OCI-LY1 (cell line): ENCODE measurements around the gene ELFN2.

ENCODE experiments used
- H2AFZ ChIP-seq: fragments of 200-600 bp; sonication (generic), shearing (Covaris generic); 2 replicates; pipeline ENCODE4 v1.6.0; 2014; ENCODE audit warnings: antibody characterized with exemption, mild to moderate bottlenecking, low read length
- H3F3A ChIP-seq: fragments of 200-600 bp; sonication (generic), shearing (Covaris generic); 2 replicates; pipeline ENCODE4 v1.6.0; 2014; ENCODE audit warnings: mild to moderate bottlenecking, antibody characterized with exemption, low read length, moderate library complexity; ENCODE audit not compliant: insufficient read depth
- H3K27ac ChIP-seq: fragments of 200-600 bp; sonication (generic); 2 replicates; pipeline ENCODE4 v1.5.1; 2014; ENCODE audit warnings: low read length, mixed run types, mild to moderate bottlenecking, low read depth; ENCODE audit not compliant: poor library complexity, severe bottlenecking
- H3K27me3 ChIP-seq: fragments of 200-600 bp; sonication (generic); 2 replicates; pipeline ENCODE4 v1.6.0; 2014; ENCODE audit warnings: antibody characterized with exemption, mild to moderate bottlenecking, low read length, moderate library complexity; ENCODE audit not compliant: insufficient read depth
- H3K36me3 ChIP-seq: fragments of 200-600 bp; sonication (generic); 2 replicates; pipeline ENCODE4 v1.6.1; 2014; ENCODE audit warnings: mild to moderate bottlenecking, antibody characterized with exemption, low read length, moderate library complexity, mixed read lengths; ENCODE audit not compliant: insufficient read depth
- H3K4me1 ChIP-seq: fragments of 200-600 bp; sonication (generic); 2 replicates; pipeline ENCODE4 v1.5.1; 2014; ENCODE audit warnings: mild to moderate bottlenecking, low read length, moderate library complexity; ENCODE audit not compliant: insufficient read depth, severe bottlenecking
- H3K4me2 ChIP-seq: fragments of 200-600 bp; sonication (generic), shearing (Covaris generic); 2 replicates; pipeline ENCODE4 v1.6.1; 2014; ENCODE audit warnings: low read length
- H3K4me3 ChIP-seq: fragments of 200-600 bp; sonication (generic); 2 replicates; pipeline ENCODE4 v1.5.1; 2014; ENCODE audit warnings: low read length, low read depth, mild to moderate bottlenecking, mixed read lengths; ENCODE audit not compliant: poor library complexity, severe bottlenecking
- H3K79me2 ChIP-seq: fragments of 200-600 bp; shearing (Covaris generic); 2 replicates; pipeline ENCODE4 v1.6.1; 2016; ENCODE audit warnings: mixed run types, low read length, mixed read lengths; ENCODE audit not compliant: insufficient read depth
- H3K9ac ChIP-seq: fragments of 200-600 bp; sonication (generic), shearing (Covaris generic); 2 replicates; pipeline ENCODE4 v1.6.1; 2014; ENCODE audit warnings: mild to moderate bottlenecking, low read length, mixed read lengths
- H3K9me2 ChIP-seq: fragments of 200-600 bp; sonication (generic), shearing (Covaris generic); 2 replicates; pipeline ENCODE4 v1.6.1; 2014; ENCODE audit warnings: low read depth, mild to moderate bottlenecking, low read length, mixed read lengths
- H3K9me3 ChIP-seq: fragments of 200-600 bp; shearing (Covaris generic); 2 replicates; pipeline ENCODE4 v1.6.1; 2014; ENCODE audit warnings: low read length, mixed read lengths
- H4K20me1 ChIP-seq: fragments of 200-600 bp; sonication (generic), shearing (Covaris generic); 2 replicates; pipeline ENCODE4 v1.6.0; 2016; ENCODE audit warnings: mild to moderate bottlenecking, low read length; ENCODE audit not compliant: insufficient read depth
- CTCF ChIP-seq: fragments of 200-600 bp; sonication (generic), shearing (Covaris generic); IDR thresholded peaks from 2 replicates; pipeline ENCODE4 v1.5.1; 2017; ENCODE audit warnings: mild to moderate bottlenecking, antibody characterized with exemption, low read length, moderate library complexity, mixed read lengths
- EZH2 ChIP-seq: fragments of 200-600 bp; sonication (generic), shearing (Covaris generic); IDR thresholded peaks from 2 replicates; pipeline ENCODE4 v1.8.0; 2017; ENCODE audit warnings: borderline replicate concordance, mixed run types, mild to moderate bottlenecking, antibody characterized with exemption, low read length, moderate library complexity, mixed read lengths

ELFN2 gene

GRCh38 chr22:37363261-37363992 is 63.9 kb downstream of the ELFN2 start:
- no peaks in the 10 kb centered on the region for H3K79me2 ChIP-seq
- TF ChIP-seq EZH2 (no peak), CTCF (no peak)
- H3K4me1 ChIP-seq, result no peaks in the 10 kb centered on the region
- H3K9me3 ChIP-seq, result no peaks in the 10 kb centered on the region
- peaks cover 11% of the 10 kb centered on the region; the same call in 1 of the 2 replicates for H3K27me3 ChIP-seq
- H2AFZ ChIP-seq, result no peak overlapping the region
- H3K27ac ChIP-seq, result no peak overlapping the region
- no peak overlapping the region for H3K4me3 ChIP-seq
- no peaks in the 10 kb centered on the region for H3K36me3 ChIP-seq
- H3K9me2 ChIP-seq, result no peaks in the 10 kb centered on the region
- H4K20me1 ChIP-seq, result no peaks in the 10 kb centered on the region
- H3K4me2 ChIP-seq, result no peak overlapping the region
- no peaks in the 10 kb centered on the region for H3F3A ChIP-seq
- no peak overlapping the region for H3K9ac ChIP-seq

GRCh38 chr22:37362621-37363020 is 64.7 kb downstream of the ELFN2 start:
- Histone ChIP-seq H2AFZ (no peak overlapping the region), H4K20me1 (no peaks in the 10 kb centered on the region), H3K4me2 (no peak overlapping the region), H3K79me2 (no peaks in the 10 kb centered on the region), H3K9me2 (no peaks in the 10 kb centered on the region), H3K36me3 (no peaks in the 10 kb centered on the region), H3K9me3 (no peaks in the 10 kb centered on the region), H3K9ac (no peak overlapping the region), H3F3A (no peaks in the 10 kb centered on the region), H3K4me1 (no peaks in the 10 kb centered on the region), H3K27me3 (peaks cover 14% of the 10 kb centered on the region; the same call in 1 of the 2 replicates), H3K27ac (no peak overlapping the region), H3K4me3 (no peak overlapping the region)
- TF ChIP-seq CTCF (no peak), EZH2 (no peak)

GRCh38 chr22:37358917-37359316 is 68.4 kb downstream of the ELFN2 start:
- TF ChIP-seq CTCF (no peak), EZH2 (no peak)
- H3K9ac ChIP-seq, result no peak overlapping the region
- H3K36me3 ChIP-seq, result no peaks in the 10 kb centered on the region
- H3K27me3 ChIP-seq, result peaks cover 32% of the 10 kb centered on the region
- no peak overlapping the region for H3K4me2 ChIP-seq
- H3K9me3 ChIP-seq, result no peaks in the 10 kb centered on the region
- H3K27ac ChIP-seq, result no peak overlapping the region
- no peaks in the 10 kb centered on the region for H3K9me2 ChIP-seq
- H3K4me1 ChIP-seq, result no peaks in the 10 kb centered on the region
- H4K20me1 ChIP-seq, result no peaks in the 10 kb centered on the region
- no peaks in the 10 kb centered on the region for H3K79me2 ChIP-seq
- H3F3A ChIP-seq, result no peaks in the 10 kb centered on the region
- no peak overlapping the region for H3K4me3 ChIP-seq
- H2AFZ ChIP-seq, result no peak overlapping the region
